ENCODE measurements around the gene YPEL2.
A peak's percentile ranks its signal among the peaks of the same experiment; 100 is the strongest.

The YPEL2 gene

DNA sequence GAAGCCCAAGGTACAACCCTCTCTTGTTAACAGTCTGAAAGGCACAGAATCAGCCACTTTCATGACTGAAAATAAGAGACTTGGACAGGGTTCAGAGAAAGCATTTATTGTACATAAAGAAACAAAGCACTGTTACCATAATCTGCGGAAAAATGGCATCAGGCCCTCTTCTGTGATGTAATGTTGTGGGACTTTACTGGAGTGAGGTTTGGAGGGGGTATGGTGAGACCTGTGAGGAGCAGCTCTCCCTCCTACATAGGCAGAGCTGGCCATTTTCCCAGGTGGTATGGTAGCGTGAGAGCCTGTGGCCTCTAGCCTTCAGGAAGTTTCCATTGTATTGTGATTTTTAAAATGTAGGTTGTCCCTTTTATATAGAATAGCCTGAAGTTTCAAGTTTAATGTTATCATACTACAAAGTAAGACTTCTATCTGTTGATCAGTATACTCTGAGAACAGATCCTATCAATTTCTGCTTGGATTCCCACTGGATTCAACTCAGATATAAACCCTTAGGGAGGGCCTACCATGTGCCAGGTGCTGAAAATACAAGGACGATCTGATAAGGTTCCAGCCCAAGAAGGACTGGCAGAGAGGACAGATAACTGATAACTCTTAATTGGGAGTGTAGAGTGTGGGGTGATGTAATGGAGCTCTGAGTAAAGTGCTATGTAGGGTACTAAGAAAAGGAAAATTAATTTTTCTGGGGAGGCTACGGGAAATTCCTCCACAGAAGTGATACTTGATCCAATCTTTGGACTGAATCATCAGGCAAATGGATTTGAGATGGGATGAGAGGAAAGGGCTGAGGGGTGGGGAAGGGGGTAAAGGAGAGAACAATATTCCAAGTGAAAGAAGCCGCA, 4.1 kb upstream of the YPEL2 start:
- no peaks in the 10 kb centered on the region for H3K9me3 ChIP-seq (ENCODE audit: insufficient read depth, low read length)
- peaks cover 37% of the 10 kb centered on the region for H3K4me1 ChIP-seq (ENCODE audit: low read length)
- no peak overlapping the region for H2AFZ ChIP-seq (ENCODE audit: low read depth, low read length)
- no peaks in the 10 kb centered on the region for H4K20me1 ChIP-seq (ENCODE audit: insufficient read depth, low read length)
- no peaks in the 10 kb centered on the region for H3K27me3 ChIP-seq (ENCODE audit: low read depth, low read length)
- H3K4me2 ChIP-seq (ENCODE audit: low read length), result no peak overlapping the region
- H3K79me2 ChIP-seq (ENCODE audit: low read length), result peaks cover 9% of the 10 kb centered on the region; the same call in 1 of the 2 replicates
- no peak overlapping the region for H3K9ac ChIP-seq (ENCODE audit: low read length)
- TF ChIP-seq, protein P1, sequence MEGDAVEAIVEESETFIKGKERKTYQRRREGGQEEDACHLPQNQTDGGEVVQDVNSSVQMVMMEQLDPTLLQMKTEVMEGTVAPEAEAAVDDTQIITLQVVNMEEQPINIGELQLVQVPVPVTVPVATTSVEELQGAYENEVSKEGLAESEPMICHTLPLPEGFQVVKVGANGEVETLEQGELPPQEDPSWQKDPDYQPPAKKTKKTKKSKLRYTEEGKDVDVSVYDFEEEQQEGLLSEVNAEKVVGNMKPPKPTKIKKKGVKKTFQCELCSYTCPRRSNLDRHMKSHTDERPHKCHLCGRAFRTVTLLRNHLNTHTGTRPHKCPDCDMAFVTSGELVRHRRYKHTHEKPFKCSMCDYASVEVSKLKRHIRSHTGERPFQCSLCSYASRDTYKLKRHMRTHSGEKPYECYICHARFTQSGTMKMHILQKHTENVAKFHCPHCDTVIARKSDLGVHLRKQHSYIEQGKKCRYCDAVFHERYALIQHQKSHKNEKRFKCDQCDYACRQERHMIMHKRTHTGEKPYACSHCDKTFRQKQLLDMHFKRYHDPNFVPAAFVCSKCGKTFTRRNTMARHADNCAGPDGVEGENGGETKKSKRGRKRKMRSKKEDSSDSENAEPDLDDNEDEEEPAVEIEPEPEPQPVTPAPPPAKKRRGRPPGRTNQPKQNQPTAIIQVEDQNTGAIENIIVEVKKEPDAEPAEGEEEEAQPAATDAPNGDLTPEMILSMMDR (IDR thresholded peaks at IDR 0.05; ENCODE audit: low read depth, low read length), result no peak
- TF ChIP-seq EZH2phosphoT487 (IDR thresholded peaks at IDR 0.05; ENCODE audit: low read depth), result no peak
- H3K27ac ChIP-seq (ENCODE audit: low read length), result no peak overlapping the region
- no peak overlapping the region for H3K4me3 ChIP-seq (ENCODE audit: low read length)
- H3K36me3 ChIP-seq (replicated peaks; ENCODE audit: low read depth, low read length), result no peaks in the 10 kb centered on the region

DNA sequence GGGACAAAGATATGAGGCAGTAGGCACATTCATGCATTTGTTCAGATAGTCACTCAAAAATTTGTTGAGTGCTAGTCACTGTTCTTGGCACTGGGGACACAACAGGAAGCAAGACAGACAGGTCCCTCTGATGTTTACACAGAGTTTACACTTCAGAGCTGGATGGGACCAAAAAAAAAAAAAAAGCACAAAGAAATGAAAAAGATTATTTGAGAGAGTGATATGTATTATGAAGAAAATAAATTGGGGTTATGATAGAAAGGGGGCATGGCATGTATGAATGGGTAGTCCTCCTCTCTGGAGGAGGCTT, 3.5 kb upstream of the YPEL2 start:
- Histone ChIP-seq H3K27ac (ENCODE audit: low read length) (no peak overlapping the region), H4K20me1 (ENCODE audit: insufficient read depth, low read length) (peaks cover 4% of the 10 kb centered on the region; the same call in 1 of the 2 replicates), H3K36me3 (replicated peaks; ENCODE audit: low read depth, low read length) (no peaks in the 10 kb centered on the region), H3K27me3 (ENCODE audit: low read depth, low read length) (no peaks in the 10 kb centered on the region), H3K4me2 (ENCODE audit: low read length) (peak overlapping the region; percentile 51; the same call in 1 of the 2 replicates), H2AFZ (ENCODE audit: low read depth, low read length) (no peak overlapping the region), H3K79me2 (ENCODE audit: low read length) (peaks cover 14% of the 10 kb centered on the region), H3K9me3 (ENCODE audit: insufficient read depth, low read length) (no peaks in the 10 kb centered on the region), H3K4me1 (ENCODE audit: low read length) (peaks cover 39% of the 10 kb centered on the region), H3K4me3 (ENCODE audit: low read length) (no peak overlapping the region), H3K9ac (ENCODE audit: low read length) (no peak overlapping the region)
- TF ChIP-seq, protein P1 (IDR thresholded peaks at IDR 0.05; ENCODE audit: low read depth, low read length), result no peak
- no peak for TF ChIP-seq EZH2phosphoT487 (IDR thresholded peaks at IDR 0.05; ENCODE audit: low read depth)

DNA sequence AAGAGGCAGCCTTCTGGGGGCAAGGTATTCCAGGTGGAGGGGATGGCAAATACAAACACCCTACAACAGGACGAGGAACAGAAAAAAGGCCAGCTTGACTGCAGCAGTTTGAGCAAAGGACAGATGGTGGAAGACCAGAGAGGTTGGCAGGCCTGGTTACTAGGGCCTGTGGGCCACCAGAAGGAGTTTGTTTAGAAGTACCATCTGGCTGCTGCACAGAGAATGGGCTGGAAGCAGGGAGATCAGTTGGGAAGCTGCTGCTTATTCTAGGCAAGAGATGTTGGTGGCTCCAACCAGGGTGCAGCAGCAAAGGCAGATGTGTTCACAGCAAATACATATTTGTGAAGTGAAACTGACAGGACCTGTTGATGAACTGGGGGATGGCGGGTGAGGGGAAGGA, 2.9 kb upstream of the YPEL2 start:
- peaks cover 46% of the 10 kb centered on the region for H3K4me1 ChIP-seq (ENCODE audit: low read length)
- H3K4me3 ChIP-seq (ENCODE audit: low read length), result 0 out of 2 replicates have a peak overlapping the region, but pooled peaks have one; percentile 6
- peak overlapping the region; percentile 50 for H2AFZ ChIP-seq (ENCODE audit: low read depth, low read length)
- no peaks in the 10 kb centered on the region for H3K27me3 ChIP-seq (ENCODE audit: low read depth, low read length)
- no peaks in the 10 kb centered on the region for H3K36me3 ChIP-seq (replicated peaks; ENCODE audit: low read depth, low read length)
- peaks cover 10% of the 10 kb centered on the region for H4K20me1 ChIP-seq (ENCODE audit: insufficient read depth, low read length)
- H3K79me2 ChIP-seq (ENCODE audit: low read length), result peaks cover 21% of the 10 kb centered on the region
- no peaks in the 10 kb centered on the region for H3K9me3 ChIP-seq (ENCODE audit: insufficient read depth, low read length)
- TF ChIP-seq EZH2phosphoT487 (IDR thresholded peaks at IDR 0.05; ENCODE audit: low read depth), result no peak
- TF ChIP-seq, protein P1 (IDR thresholded peaks at IDR 0.05; ENCODE audit: low read depth, low read length), result no peak
- peak overlapping the region; percentile 51 for H3K4me2 ChIP-seq (ENCODE audit: low read length)
- peak overlapping the region; percentile 79 for H3K27ac ChIP-seq (ENCODE audit: low read length)
- 0 out of 2 replicates have a peak overlapping the region, but pooled peaks have one; percentile 20 for H3K9ac ChIP-seq (ENCODE audit: low read length)

DNA sequence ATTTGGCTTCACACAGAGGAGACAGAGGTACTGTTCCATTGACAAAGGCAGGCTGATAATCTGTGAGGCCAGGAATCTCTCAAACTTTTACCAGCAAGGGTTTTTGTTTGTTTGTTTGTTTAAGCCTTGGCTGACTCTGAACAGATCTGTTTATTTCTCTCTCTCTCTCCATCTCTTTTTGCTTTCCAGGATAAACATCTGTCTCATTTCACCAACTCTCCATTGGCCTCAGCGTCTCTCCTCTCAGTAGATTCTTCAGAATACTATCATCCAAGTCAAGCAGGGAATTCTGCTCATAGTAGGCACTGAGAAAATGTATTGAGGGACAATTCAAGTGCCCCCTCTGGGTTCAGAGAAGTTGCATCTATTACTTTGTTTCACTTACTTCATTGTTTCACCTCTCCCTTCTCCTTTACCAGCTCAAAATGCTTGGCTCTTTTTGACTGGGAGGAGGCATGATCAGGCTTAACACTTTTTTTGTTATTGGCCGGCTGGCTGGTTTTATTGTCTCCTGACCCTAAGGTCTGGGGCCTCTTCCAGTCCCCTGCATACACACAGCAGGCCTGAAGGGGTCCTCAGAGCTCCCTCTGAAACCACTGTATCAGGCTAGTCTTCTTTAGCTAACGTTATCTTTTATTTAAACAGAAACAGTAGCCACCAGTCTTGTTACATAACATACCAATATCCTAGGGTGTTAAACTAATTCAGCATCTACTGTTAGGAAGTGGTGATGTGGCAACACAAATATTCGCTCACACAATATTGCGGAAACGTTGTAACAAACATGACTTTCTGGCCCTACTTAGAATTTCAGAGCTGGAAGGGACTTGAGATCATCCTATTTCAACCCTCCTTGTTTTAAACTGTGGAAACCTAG, 2.0 kb upstream of the YPEL2 start:
- peaks cover 51% of the 10 kb centered on the region for H3K4me1 ChIP-seq (ENCODE audit: low read length)
- no peaks in the 10 kb centered on the region for H3K9me3 ChIP-seq (ENCODE audit: insufficient read depth, low read length)
- TF ChIP-seq EZH2phosphoT487 (IDR thresholded peaks at IDR 0.05; ENCODE audit: low read depth), result no peak
- TF ChIP-seq, protein P1 (IDR thresholded peaks at IDR 0.05; ENCODE audit: low read depth, low read length), result peak; percentile 96
- H3K4me2 ChIP-seq (ENCODE audit: low read length), result peak overlapping the region; percentile 99
- H3K27me3 ChIP-seq (ENCODE audit: low read depth, low read length), result no peaks in the 10 kb centered on the region
- H3K36me3 ChIP-seq (replicated peaks; ENCODE audit: low read depth, low read length), result peaks cover 2% of the 10 kb centered on the region
- H2AFZ ChIP-seq (ENCODE audit: low read depth, low read length), result peak overlapping the region; percentile 89
- peaks cover 29% of the 10 kb centered on the region for H3K79me2 ChIP-seq (ENCODE audit: low read length)
- H3K27ac ChIP-seq (ENCODE audit: low read length), result peak overlapping the region; percentile 79
- peaks cover 18% of the 10 kb centered on the region for H4K20me1 ChIP-seq (ENCODE audit: insufficient read depth, low read length)
- peak overlapping the region; percentile 39 for H3K9ac ChIP-seq (ENCODE audit: low read length)
- H3K4me3 ChIP-seq (ENCODE audit: low read length), result peak overlapping the region; percentile 39; the same call in 1 of the 2 replicates

All from OCI-LY3 (cell line).